NOMO-1 (cell line): ENCODE data around the gene KLHDC10.
"Not testable (repeated sequence)": the region's sequence is repeated elsewhere in the genome, so short reads cannot be mapped to it uniquely, and the experiment has no call there.

ENCODE experiments used
- DNase-seq, 2 experiments: peaks; one replicate each; lab custom pipeline; 2025; ENCODE audit not compliant: unreplicated experiment in 2 of 2; lab: John Stamatoyannopoulos, UW

KLHDC10 gene

DNA sequence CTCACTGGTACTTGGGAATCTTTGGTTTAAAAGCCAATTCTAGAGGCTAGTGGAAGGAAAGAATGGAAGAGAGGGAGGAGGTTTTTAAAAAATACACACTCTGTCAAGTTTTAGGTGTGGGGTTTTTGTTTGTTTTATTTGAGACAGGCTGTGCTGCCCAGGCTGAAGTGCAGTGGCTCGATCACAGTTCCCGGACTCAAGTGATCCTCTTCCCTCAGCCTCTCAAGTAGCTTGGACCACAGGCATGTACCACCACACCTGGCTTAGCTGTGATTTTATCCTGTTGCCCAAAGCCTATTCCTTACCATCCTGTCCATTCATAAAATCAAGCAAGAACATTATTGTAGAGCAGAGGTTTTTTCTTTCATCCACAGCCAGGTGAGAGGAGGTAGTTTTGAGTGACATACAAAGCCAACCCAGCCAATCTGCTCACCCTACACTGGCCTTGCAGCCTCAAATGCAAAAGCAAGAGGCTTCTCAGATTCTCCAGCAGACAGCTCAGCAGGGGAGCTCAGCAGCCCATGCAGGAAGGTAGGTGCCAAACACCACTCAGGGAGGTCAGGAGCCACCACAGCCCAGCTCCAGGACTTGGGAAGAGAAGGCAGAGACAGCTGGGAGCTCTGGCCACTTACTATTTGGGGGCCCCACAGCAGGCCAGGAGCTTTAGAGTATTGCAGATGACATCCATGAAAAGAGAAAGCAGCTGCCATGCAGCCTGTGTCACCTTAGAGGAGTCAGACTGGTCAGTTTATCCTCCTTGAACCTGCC, 69.0 kb downstream of the KLHDC10 start:
- DNase-seq, result no peak

DNA sequence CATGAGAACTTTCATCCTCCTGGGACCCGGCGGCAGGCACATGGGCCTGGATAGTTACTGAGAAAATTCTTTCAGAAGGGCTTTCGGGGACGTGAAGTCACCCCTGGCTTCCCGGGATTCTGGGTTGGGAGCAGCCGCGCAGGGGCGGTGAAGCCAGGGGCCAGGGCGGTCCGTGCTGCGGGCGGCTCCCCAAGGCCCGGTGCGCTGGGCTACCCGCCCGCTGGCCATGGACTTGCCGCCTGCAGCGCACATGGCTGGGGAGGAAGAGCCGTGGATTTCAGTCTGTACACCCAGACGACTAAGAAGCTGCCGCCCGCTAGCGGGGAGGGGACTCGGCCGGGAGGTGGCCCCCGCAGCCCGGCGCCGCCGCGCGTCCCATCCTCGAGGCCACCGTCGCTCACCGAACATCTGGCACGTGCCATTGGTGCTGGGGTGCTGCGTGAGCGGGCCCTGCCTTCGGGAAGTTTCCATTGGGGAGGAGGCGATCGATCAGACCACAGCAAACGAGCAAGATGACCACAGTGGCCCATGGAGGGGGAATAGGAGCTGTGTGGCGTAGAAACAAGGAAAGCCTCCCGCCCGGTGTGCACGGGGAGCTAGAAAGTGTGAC, 70.3 kb downstream of the KLHDC10 start:
- no peak for DNase-seq

DNA sequence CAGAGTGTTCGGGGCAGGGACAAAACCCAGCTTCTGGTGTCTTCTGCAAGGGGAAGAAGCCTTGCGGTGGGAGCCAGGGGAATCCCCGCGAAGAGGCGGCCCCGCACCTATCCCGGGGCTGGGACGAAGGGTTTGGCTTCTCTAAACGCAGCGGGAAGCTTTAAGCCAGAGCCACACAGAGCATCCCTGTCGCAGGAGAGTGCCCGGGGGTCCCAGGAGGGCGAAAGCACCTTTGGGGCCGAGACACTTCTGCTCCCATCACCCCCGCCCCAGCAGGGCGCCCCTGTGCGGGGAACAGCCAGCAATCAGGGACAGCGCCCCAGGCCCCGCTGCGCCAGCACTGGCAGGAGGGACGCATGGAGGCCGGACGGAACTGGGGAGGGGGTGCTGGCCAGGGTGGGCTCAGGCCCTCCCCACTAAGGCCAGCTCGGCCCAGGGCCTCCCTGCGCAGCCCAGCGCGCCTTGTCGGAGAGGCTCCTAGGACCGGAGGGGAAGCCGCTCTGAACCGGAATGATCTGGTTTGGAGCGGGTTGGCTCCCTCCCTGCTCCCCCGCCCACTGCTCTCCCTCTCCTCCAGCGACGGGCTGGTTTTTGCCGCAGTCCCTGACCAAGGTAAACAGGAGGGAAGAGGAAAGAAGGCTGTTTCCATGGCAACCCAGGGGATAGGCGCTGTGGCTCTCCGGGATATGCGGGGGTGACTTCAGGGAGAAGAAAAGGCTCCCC, 71.0 kb downstream of the KLHDC10 start:
- DNase-seq, result peak; percentile 14 to 24

DNA sequence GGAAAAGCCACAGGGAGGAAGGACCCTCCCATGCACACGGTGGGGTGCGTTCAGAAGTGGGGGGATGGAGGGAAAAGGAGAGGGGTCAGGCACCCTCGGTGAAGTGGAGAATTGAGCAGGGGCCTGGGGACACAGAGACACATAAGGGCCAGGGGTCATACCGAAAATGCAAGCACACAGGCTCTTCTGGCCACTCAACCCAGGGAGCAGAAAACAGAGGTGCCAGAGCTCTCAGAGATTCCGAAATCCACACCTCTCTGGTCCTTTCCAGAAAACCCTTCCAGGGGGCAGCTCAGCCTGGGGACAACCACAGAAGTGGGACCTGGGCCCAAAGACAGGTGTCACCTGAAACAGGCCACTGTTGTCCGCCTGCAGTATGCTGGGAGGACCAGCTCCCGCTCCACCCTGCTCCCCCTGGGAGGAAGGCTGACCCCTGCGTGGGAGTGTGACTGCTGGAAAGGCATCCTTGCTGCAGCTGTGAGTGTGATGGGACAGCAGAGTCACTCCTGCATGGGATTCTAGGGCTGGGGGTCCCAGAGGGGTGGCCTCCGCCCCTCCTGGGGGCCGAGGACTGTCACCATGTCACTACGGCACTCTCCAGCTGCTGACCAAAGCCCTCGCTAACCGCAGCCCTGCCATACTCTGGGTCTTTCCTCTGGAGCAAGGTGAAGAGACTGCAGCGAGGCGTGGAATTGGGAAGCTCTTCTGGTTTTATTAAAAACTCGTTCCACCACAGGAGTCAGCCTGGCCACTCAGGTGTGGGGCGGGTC, 71.7 kb downstream of the KLHDC10 start:
- DNase-seq, result no peak

DNA sequence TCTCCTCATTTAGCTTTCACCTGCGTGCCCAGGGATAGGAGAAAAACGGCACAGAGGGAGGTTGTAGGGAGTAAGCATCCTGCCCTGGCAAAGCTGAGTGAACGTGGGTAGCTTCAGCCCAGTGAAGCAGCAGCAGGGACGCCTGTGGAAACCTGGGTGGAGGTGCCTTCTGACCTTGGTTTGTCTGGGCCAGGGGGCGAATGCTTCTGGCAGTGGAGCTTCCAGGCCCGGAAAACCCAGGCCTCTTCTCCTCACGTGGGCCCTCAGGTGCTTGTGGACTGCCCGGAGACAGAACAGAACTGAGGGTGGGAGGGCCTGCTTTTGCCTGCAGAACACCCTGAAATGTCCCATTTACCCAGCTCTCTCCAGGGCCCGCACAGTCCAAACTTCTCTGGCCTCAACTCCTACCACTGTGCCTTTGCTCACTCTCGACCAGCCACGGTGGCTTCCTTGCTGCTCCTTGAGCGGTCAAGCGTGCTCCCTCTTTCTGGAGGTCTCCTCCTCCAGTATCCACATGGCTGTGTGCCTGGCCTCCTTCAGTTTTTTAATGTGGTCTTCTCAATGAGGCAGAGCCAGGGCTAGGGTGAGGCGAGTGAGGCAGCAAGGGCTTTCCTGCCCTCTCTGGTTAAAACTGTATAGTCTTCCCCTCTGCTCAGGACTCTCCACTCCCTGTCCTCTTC, 72.5 kb downstream of the KLHDC10 start:
- no peak for DNase-seq

DNA sequence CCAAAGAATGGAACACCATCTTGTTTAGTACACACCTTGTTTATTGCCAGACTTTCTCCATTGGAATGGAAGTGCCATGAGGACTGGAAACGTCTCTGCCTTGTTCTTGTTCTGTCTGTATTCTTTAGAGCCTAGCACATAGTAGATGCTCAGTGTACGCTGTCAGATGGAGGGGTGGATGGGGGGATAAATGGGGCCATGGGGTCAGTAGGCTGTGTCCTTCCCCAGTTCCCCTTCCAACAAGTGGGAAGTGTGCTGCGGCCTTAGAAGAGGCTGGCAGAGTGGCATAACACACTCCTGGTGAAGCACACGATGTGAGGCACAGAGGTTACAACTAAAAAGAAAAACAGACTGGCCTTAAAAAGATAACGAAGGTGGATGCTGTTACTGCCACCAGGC, 73.0 kb downstream of the KLHDC10 start:
- DNase-seq, result no peak

DNA sequence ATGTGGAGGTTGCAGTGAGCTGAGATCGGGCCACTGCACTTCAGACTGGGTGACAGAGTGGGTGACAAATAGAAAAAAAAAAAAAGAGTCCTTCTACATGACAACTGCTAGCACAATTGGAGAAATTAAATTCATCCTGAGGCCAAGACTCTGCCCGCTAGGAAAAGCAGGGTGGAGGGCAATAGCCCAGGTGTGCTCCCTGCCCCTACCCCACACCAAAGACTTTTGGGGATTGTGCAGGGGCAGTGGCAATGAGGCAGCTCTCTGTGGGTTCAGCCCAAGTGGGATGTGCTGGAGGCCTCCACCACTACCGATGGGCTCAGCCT, 73.6 kb downstream of the KLHDC10 start:
- DNase-seq, result no peak

DNA sequence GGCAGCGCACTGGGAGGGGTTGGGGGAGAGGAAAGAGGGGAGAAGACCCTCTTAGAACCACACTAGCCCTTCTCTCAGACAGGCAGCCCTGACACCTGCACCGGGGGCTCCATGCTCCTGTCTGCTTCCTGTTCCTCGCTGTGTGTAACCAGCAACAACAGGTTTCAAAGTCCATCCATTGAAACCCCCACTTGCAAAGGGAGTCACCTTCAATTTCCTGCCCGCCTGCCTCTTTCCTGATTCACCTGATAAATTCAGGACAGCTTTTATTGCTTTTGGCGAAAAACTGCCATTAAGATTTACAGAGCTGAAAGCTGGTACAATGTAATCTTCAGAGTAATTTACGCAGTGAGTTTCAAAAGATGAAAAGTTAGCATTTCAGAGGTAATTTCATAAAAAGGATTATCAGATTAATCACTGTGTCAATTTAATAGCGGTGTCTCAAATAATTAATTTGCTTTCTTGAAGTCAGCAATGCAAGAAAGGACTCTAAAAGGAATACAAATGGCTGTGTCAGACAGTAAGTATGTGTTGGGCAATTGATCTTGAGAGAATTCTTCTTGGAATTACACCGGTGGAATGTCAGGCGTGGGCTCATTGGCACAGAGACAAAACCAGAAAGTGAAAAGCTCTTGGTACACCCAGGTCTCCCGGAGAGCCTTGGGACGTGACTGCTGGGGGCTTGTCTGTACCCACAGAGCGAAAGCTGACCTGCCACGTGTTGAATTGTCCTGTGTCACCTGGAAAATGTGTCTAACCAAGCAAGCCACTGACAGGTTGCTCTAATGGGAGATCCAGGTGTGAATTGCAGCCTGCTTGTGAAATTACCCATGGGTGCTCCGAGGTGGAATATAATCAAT, 74.2 kb downstream of the KLHDC10 start:
- DNase-seq, result no peak

DNA sequence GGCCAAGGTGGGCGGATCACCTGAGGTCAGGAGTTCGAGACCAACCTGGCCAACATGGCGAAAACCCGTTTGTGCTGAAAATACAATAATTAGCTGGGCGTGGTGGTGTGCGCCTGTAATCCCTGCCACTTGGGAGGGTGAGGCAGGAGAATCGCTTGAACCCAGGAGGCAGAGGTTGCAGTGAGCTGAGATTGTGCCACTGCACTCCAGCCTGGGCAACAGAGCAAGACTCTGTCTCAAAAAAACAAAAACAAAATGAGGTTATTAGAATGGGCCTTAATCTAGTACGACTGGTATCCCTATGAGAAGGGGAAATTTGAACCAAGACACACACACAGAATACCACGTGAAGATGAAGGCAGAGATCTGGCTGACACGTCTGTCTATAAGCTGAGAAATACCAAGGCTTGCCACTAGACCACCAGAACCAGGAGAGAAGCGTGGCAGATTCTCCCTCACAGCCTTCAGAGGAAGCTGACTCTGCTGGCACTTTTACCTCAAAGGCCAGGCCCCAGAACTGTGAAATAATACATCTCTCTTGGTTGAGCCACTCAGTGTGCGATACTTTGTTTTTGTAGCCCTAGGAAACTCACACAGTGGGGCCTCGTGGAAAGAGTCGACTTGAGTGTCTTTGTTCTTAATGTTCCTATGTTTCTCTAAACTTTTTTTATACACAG, 75.2 kb downstream of the KLHDC10 start:
- DNase-seq, result no peak

DNA sequence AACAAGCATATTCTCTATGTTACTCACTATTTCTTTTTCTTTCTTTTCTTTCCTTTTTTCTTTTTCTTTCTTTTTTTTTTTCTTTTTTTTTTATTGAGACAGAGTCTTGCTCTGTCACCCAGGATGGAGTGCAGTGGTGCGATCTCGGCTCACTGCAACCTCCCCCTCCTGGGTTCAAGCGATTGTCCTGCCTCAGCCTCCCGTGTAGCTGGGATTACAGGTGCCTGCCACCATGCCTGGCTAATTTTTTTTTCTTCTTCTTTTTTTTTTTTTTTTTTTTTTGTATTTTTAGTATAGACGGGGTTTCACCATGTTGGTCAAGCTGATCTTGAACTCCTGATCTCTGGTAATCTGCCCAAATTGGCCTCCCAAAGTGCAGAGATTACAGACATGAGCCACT, 75.8 kb downstream of the KLHDC10 start:
- not testable (repeated sequence) for DNase-seq

DNA sequence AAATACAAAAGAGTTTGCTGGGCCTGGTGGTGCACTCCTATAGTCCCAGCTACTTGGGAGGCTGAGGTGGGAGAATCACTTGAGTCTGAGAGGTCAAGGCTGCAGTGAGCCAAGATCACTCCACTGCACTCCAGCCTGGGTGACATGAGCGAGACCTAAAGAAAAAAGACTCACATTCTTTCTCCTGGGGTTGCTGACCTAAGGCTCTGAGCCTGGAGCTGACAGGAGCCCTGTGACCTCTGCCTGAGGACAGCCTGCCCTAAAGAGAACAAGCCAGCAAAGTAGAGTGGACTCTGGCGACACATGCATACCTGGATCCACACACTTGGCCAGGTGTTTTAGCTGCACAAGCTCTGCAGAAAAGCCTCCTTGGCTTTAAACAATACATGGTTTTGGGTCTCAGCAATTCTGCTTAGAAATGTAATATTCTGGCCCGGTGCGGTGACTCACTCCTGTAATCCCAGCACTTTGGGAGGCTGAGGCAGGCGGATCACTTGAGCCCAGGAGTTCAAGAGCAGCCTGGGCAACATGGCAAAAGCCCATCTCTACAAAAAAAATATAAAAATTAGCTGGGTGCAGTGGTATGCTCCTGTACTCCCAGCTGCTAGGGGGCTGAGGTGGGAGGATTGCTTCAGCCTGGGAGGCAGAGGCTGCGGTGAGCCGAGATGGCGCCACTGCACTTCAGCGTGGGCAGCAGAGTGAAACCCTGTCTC, 76.5 kb downstream of the KLHDC10 start:
- DNase-seq, result no peak

DNA sequence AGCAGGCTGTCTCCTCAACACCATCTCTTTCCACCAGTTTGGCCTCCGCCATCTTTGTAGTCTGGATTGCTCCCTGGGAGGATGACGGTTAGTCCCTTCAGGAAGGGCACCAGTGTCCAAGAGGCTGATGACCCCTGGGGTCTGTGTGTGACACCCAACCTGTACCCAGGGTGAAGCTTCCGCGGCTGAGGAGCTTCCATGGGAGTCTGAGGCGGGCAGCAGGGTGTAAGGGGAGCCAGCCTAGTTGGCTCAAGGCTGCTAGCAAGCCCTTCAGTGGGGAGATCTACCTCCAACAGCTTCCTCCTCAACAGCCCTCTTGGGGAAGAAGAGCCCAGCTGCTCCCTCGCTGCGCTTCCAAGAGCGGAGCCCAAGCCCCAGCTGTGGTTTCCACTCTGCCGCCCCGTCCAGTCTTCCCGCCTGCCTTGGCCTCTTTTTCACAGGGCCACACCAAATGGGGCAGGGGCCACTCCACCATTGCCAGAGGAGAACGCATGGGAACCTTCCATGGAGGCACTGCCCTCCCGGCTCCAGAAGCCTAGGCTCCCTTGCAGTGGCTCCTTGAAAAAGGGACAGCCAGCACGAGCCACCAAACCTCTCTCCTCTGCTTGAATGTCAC, 77.5 kb downstream of the KLHDC10 start:
- DNase-seq, result no peak

DNA sequence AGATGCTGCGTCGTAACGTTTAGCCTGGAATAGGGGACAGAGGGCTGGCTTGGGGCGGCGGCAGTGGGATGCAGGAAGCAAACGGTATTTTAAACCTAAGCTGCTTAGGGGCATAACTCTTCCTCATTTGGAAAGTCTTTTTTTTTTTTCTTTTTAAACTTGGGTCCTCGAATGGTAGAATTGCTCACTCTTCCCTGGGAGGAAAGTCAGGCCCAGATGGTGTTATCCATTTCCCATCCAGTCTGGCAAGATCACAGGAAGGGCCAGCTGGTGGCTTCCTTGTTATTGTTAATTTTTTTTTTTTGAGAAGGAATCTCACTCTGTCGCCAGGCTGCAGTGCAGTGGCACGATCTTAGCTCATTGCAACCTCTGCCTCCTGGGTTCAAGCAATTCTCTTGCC, 78.2 kb downstream of the KLHDC10 start:
- no peak for DNase-seq

DNA sequence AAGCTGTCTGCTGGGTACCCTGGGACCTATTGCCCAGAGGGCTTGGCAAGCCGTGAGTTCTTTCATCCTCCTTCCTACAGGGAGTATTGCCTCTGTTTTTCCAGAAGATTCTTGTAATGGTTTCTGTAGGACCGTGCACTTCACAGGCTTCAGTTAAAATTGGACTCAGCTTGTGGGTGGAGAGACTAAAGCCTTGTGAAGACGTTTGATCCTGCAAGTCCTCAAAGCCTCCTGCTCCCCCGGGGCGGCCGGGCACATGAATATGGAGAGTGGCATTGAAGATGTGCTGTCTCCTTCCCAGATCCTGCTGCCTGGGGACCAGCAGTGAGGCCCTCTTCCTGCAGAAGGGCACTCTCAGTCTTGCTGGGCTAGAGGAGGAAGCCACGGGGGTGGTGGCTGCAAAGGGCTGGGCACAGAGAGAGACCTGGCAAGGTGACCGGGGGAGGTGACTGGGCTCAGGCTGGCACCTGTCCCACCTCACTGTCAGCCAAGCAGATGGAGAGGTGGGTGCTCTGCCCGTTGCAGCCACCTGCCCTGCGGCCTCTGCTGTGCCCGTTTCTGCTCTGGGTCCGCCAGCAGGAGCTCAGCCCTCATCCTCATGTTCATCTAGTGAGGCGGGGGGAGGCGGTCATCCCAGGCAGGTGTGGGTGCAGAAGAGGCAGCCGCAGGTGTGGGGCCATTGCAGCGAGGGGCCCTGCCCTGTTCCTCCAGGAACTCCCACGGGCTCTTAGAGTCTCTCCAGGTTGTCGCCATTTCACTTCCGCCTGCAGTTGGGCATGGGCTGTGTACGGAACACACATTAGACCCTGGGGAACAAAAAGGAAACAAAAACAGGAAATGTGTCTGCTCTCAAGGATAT, 79.2 kb downstream of the KLHDC10 start:
- no peak for DNase-seq

DNA sequence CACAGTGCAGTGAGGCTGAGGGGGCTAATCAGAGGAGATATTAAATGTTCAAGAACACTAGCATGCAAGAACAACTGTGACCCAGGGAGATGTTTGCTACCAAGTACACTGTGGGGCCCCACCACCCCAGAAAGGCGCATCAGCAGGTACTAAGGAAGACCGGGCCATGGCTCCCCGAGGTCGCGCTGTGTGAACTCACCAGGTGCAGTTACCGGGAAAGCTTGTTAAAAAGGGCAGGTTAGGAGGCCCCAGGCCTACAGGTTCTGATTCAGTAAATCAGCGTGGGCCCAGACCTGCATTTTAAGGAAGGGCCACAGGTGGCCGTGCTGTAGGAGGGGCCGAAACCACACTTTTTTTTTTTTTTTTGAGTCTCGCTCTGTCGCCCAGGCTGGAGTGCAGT, 80.3 kb downstream of the KLHDC10 start:
- DNase-seq, result no peak

DNA sequence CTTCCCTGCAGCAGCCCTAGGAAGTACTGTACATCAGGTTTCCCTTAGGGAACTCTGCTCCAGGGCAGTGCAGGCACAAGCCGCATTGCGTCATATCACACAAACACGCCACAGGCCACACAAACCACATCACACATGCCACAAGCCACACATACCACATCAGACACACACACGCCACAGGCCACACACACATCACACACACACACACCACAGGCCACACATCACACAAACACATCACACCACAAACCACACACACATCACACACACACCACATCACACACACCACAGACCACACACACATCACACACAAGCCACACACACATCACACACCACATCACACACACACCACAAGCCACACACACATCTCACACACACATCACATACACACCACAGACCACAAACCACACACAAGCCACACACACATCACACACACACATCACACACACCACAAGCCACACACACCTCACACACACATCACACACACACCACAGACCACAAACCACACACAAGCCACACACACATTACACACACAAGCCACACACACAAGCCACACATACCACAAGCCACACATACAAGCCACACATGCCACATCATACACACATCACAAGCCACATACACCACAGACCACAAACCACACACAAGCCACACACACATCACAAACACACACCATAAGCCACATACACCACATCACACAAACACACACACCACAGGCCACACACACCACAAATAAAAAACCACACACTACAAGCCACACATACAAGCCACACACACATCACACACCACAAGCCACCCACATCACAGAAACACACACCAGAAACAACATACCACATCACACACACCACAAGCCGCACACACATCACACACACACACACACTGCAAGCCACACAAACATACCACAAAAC, 81.5 kb downstream of the KLHDC10 start:
- no peak for DNase-seq
